Tibial nerve (tissue), 4 donors: Measurements from ENCODE around the gene GINS1. TPM values are rescaled to one million over a fixed set of nuclear protein-coding genes. Genes with fewer than 3 reads are reported as not detected.

Source experiments
- DNase-seq, 2 donors: peaks; one replicate each; pipeline ENCODE4 v3.0.0-alpha.2; 2019; ENCODE audit warnings: low spot score in 2 of 2
- H3K27ac ChIP-seq, 4 donors: fragments of 200-600 bp; sonication (generic) in 3 of 4; one replicate each; pipeline ENCODE4 v1.5.1; 2017 to 2019; ENCODE audit warnings: mild to moderate bottlenecking in 1 of 4
- H3K27me3 ChIP-seq, 2 donors: fragments of 200-600 bp; sonication (generic) in 1 of 2; one replicate each; pipeline versions ENCODE4 v1.5.1 to v1.6.0; 2017 to 2019
- H3K36me3 ChIP-seq, 3 donors: fragments of 200-600 bp; sonication (generic); one replicate each; pipeline ENCODE4 v1.5.1; 2018 to 2019
- H3K4me1 ChIP-seq, 4 donors: fragments of 200-600 bp; sonication (generic) in 3 of 4; one replicate each; pipeline ENCODE4 v1.5.1; 2017 to 2019
- H3K4me3 ChIP-seq, 4 donors: fragments of 200-600 bp; sonication (generic) in 3 of 4; one replicate each; pipeline ENCODE4 v1.5.1; 2017 to 2019; ENCODE audit warnings: mild to moderate bottlenecking in 1 of 4, moderate library complexity in 1 of 4
- H3K9me3 ChIP-seq, 4 donors: fragments of 200-600 bp; sonication (generic) in 3 of 4; one replicate each; pipeline ENCODE4 v1.5.1; 2017 to 2019
- CTCF ChIP-seq, 5 experiments: fragments of 200-600 bp in 3 of 5; fragments of 450-650 bp in 2 of 5; sonication (generic) in 3 of 5; IDR thresholded peaks; one replicate each; pipeline ENCODE4 v1.5.1; 2016 to 2019; ENCODE audit warnings: antibody characterized with exemption in 5 of 5, mild to moderate bottlenecking in 3 of 5, moderate library complexity in 2 of 5
- EP300 ChIP-seq, 2 donors: sonication (generic); formaldehyde crosslinking; IDR thresholded peaks; one replicate each; pipeline ENCODE4 v1.6.1; 2017; ENCODE audit warnings: antibody characterized with exemption in 2 of 2, mild to moderate bottlenecking in 1 of 2
- POLR2A ChIP-seq, 2 donors: fragments of 450-650 bp; IDR thresholded peaks; one replicate each; pipeline ENCODE4 v1.6.1; 2017; ENCODE audit warnings: antibody characterized with exemption in 2 of 2, mild to moderate bottlenecking in 2 of 2, moderate library complexity in 2 of 2
- WGBS, 2 donors: methylation state at CpG; one replicate each; pipeline ENCODE4 v1.1.5; 2018; 5-methylcytosine and 5-hydroxymethylcytosine counted together
- total RNA-seq, 4 donors: library from RNA; depleted of rRNA; stranded (reverse); fragments of >200 nt; gene quantifications; one replicate each; pipeline ENCODE4 v1.1.0, GENCODE V29; 2016

GINS1 gene
- total RNA-seq, 4 donors from 2014 or later: 0.21 to 1.1 (median 0.59) TPM

GRCh38 chr20:25484911-25485511 lies 77.5 kb downstream of the GINS1 start:
- no peak overlapping the region for H3K27ac ChIP-seq
- DNase-seq: no peak
- TF ChIP-seq EP300 (IDR thresholded peaks at IDR 0.05): no peak
- TF ChIP-seq POLR2A (IDR thresholded peaks at IDR 0.05): no peak
- TF ChIP-seq CTCF (IDR thresholded peaks at IDR 0.05): no peak
- no peaks in the 10 kb centered on the region for H3K27me3 ChIP-seq
- no peaks in the 10 kb centered on the region for H3K9me3 ChIP-seq
- peaks cover 0 to 67% (median 0%) of the 10 kb centered on the region in 3 donors for H3K36me3 ChIP-seq
- no peak overlapping the region for H3K4me3 ChIP-seq
- H3K4me1 ChIP-seq: no peaks in the 10 kb centered on the region
- 65 to 70% methylated on average over 12 of the region's 12 CpGs for WGBS, 2 donors

- no peaks in the 10 kb centered on the region for H3K9me3 ChIP-seq
- 64 to 73% methylated on average over 2 of the region's 2 CpGs for WGBS, 2 donors
- H3K4me1 ChIP-seq: no peaks in the 10 kb centered on the region
- no peak for DNase-seq
- H3K36me3 ChIP-seq: peaks cover 0 to 63% (median 0%) of the 10 kb centered on the region in 3 donors
- no peak overlapping the region for H3K27ac ChIP-seq
- H3K27me3 ChIP-seq: no peaks in the 10 kb centered on the region
- H3K4me3 ChIP-seq: no peak overlapping the region
- no peak for TF ChIP-seq EP300 (IDR thresholded peaks at IDR 0.05)
These were observed 78.4 kb downstream of the GINS1 start for GRCh38 chr20:25485872-25486271.

- no peaks in the 10 kb centered on the region for H3K4me1 ChIP-seq
- H3K4me3 ChIP-seq: no peak overlapping the region
- peaks cover 0 to 63% (median 0%) of the 10 kb centered on the region in 3 donors for H3K36me3 ChIP-seq
- TF ChIP-seq EP300 (IDR thresholded peaks at IDR 0.05) (no peak), POLR2A (IDR thresholded peaks at IDR 0.05) (no peak), CTCF (IDR thresholded peaks at IDR 0.05) (no peak)
- H3K9me3 ChIP-seq: no peaks in the 10 kb centered on the region
- no peaks in the 10 kb centered on the region for H3K27me3 ChIP-seq
- no peak overlapping the region for H3K27ac ChIP-seq
- no peak for DNase-seq
- WGBS, 2 donors: 51 to 61% methylated on average over 9 of the region's 9 CpGs
These were observed 78.9 kb downstream of the GINS1 start for GRCh38 chr20:25486377-25486776.

GRCh38 chr20:25487306-25487705 lies 79.8 kb downstream of the GINS1 start:
- H3K27ac ChIP-seq: no peak overlapping the region
- H3K4me3 ChIP-seq: no peak overlapping the region
- 40 to 50% methylated on average over 2 of the region's 2 CpGs for WGBS, 2 donors
- no peaks in the 10 kb centered on the region for H3K4me1 ChIP-seq
- no peaks in the 10 kb centered on the region for H3K9me3 ChIP-seq
- H3K27me3 ChIP-seq: no peaks in the 10 kb centered on the region
- peaks cover 0 to 57% (median 0%) of the 10 kb centered on the region in 3 donors for H3K36me3 ChIP-seq
- TF ChIP-seq EP300 (IDR thresholded peaks at IDR 0.05): no peak
- no peak for TF ChIP-seq POLR2A (IDR thresholded peaks at IDR 0.05)
- TF ChIP-seq CTCF (IDR thresholded peaks at IDR 0.05): no peak
- DNase-seq: no peak

- no peak for DNase-seq
- Histone ChIP-seq H3K9me3 (no peaks in the 10 kb centered on the region), H3K27ac (no peak overlapping the region), H3K36me3 (peaks cover 0 to 60% (median 0%) of the 10 kb centered on the region in 3 donors), H3K4me3 (no peak overlapping the region), H3K4me1 (no peaks in the 10 kb centered on the region), H3K27me3 (no peaks in the 10 kb centered on the region)
- TF ChIP-seq POLR2A (IDR thresholded peaks at IDR 0.05) (no peak), CTCF (IDR thresholded peaks at IDR 0.05) (no peak), EP300 (IDR thresholded peaks at IDR 0.05) (no peak)
- WGBS, 2 donors: 91 to 94% methylated on average over 10 to 11 of the region's 11 CpGs
These were observed 80.5 kb downstream of the GINS1 start for GRCh38 chr20:25487975-25488374.
